Eye (tissue), 1 donor: ENCODE results near the gene CA5B.
"Not testable (repeated sequence)": the region's sequence is repeated elsewhere in the genome, so short reads cannot be mapped to it uniquely, and the experiment has no call there.

ENCODE experiments used
- DNase-seq: peaks from one replicate; pipeline ENCODE4 v3.0.0-alpha.2; 2015

The CA5B gene, protein sequence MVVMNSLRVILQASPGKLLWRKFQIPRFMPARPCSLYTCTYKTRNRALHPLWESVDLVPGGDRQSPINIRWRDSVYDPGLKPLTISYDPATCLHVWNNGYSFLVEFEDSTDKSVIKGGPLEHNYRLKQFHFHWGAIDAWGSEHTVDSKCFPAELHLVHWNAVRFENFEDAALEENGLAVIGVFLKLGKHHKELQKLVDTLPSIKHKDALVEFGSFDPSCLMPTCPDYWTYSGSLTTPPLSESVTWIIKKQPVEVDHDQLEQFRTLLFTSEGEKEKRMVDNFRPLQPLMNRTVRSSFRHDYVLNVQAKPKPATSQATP

DNA sequence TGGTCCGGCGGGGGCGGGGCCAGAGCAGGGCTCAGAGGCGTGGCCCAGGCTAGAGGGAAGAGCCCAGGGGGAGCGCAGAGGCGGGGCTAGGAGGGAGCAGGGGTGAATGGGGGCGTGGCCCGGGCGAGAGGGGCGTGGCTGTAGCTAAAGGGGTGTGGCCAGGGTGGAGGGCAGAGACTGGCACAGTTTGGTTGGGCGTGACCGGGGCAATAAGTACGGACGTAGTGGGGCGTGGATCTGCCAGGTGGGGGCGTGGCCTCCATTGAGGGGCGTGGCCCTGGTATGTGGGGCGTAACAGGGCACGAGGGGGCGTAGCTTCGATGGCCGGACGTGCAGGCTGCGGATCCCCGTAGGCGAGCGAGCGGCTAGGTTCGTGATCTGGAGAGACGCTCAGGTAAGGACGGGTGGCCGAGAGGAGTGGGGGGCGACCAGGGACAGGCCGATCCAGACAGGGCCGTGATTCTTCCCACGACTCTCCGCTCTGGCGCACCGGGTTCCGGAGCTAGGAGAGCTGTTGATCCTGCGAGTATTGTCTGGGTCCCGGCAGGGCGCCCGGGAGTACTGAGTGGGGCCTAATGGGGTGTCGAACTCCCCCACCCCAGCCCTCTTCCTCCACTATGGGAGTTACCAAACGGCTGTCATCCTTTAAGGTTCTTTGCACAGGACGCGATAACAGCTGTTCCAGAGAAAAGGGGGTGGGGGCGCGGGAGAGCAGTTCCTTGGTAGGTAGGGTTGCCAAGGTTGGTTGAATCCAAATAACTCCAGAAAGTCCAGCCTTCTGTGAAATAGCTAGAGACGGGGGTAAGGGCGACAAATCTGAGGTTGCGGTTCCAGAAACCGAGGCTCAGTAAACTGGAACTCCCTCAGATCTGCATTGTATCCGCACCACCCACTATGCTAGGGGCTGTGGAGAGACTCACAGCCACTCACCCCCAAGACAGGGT, at the start of gene CA5B:
Gene CA5B (plus strand): TSS at position 312 of the 944 bp plus-strand sequence. CDS start 11,754 bp downstream, outside the sequence.
- peak; percentile 92 for DNase-seq

DNA sequence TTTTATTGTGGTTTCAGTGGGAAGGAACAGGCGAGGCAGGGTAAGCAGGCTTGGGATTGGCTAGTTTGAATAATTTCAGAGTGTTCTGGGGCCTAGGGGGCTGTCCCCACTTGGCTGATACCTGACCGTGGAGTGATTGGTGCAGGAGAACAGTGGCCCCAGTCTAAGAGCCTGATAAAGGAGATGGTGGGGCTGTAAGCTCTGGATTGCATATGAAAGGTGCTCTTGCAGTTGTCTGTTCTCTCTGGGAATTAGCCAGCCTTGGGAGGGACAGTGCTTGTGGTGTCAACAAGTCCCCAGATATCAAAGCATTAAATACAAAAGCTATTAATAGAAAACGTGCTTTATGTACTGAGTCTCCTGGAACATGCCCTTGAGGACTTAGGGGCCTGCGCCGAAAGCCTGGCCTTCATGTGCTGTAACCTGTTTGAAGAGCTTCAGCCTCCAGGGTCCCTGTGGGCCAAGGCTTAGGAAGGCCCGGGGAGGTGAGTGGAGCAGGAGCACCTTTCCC, 43.1 kb upstream of the CA5B start:
- no peak for DNase-seq

DNA sequence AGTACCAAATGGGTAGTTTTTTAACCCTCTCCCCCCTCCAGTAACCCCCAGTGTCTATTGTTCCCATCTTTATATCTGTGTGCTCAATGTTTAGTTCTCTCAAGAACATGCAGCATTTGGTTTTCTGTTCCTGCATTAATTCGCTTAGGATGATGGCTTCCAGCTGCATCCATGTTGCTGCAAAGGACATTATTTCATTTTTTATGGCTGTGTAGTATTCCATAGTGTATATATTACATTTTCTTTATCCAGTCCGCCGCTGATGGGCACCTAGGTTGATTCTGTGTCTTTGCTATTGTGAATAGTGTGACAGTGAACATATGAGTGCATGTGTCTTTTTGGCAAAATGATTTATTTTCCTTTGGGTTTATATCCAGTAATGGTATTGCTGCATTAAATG, 41.6 kb upstream of the CA5B start:
- DNase-seq, result no peak

DNA sequence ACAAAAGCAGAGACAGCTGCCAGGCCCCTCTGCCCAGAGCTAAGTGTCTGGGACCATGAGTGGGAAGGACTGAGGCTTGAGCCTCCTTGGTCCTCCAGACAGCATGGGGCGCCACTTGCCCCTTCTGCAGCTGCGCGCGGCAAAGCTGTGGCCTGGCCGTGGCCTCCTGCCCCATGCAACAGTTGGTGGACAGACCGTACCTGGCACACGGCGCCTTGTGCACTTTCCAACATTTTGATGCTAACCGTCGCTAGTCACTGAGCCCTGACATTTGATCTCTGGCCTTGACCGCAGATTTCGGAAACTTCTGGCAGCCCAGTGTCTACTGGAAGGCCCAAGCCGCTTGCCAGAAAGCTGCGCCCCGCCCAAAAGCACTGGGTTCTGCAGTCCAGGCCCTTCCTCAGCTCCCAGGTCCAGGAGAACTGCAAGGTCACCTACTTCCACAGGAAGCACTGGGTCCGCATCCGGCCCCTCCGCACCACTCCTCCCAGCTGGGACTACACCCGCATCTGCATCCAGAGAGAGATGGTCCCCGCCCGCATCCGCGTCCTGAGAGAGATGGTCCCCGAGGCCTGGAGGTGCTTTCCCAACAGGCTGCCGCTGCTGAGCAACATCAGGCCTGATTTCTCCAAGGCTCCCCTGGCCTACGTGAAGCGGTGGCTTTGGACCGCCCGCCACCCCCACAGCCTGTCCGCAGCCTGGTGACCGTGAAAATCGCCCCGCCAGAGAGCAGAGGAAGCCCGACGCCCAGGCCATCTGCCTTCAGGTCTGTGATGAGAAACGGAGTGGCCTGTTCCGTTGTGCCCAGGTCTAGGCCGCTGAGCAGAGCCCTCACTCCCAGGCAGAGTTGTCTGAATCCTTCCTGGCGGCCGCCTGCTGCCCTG, 35.3 kb upstream of the CA5B start:
- DNase-seq, result no peak

DNA sequence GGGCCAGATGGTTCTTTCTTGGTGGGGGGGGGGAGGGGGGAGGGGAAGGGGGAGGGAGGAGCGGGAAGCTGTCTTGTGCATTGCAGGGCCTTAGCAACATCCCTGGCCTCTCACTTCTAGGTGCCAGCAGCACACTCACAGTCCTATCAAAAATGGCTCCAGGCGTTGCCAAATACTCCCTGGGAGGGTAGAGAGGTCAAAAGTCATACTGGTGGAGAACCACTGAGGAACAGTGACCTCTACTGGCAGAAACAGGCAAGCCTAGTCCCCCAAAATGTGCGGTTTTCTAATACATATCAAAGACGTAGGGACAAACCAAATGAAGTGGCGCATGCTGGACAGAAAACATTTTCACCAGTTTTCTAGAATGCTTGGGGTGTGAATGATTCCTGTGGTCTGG, 34.3 kb upstream of the CA5B start:
- DNase-seq, result not testable (repeated sequence)

DNA sequence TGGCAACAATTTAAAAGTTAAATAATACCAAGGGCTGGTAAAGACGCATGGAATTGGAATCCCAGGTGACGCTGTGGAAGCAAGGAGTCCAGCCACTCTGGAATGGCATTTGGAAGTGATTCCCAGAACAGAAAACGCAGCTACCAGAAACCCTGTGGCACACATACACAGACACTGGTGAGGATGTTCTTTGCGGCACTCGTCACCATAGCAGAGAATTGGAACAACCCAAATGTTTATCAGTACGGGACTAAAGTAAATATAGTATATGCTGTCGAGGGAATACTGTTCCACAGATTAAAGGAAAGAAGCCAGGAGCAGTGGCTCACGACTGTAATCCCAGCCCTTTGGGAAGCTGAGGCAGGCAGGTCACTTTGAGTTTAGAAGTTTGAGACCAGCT, 33.8 kb upstream of the CA5B start:
- not testable (repeated sequence) for DNase-seq

DNA sequence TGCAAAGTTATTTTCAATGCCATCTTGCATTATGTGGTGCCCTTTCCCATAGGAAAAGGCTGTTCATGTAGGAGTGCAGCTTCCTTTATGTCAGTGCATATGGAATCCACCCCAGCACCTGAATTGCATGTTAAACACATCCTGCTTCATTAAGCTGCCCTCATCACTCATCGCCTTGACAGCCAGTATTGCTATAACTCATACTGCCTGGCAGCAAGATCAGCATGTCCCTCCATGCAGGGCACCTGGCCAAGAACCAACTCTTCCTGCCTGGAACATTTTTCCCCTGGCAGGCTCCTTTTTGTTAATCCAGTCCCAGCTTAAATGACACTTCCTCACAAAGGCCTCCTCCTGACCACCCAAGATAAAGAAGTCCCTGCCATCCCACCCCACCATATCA, 23.5 kb upstream of the CA5B start:
- DNase-seq, result no peak

DNA sequence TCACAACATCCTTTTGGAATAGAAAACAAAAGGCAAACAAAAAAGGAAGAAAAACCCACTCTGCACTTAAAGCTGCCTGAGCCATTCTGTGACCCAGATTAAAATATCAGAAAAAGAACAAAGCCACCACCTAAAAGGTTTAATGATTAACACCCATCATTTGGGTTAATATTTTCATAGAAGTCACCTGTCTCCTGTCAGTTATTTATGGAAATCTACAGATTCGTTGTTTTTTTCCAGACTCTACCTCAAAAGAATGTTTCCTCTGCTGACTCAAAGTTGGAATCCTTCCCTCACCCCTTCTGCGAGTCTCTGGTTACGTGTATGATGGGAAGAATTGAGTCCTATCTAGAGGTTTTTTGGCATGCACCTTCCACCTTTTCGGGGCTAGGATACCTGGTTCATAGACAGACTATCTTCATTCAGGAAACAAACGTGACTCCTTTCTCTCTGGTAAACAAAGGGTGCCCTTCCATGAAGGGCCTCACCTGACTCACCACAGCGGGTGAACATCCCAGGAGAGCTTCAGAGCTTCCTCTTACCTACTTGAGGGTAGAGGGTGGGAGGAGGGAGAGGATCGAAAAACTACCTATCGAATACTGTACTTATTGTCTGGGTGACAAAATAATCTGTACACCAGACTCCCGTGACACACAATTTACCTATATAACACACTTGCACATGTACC, 19.6 kb upstream of the CA5B start:
- no peak for DNase-seq

DNA sequence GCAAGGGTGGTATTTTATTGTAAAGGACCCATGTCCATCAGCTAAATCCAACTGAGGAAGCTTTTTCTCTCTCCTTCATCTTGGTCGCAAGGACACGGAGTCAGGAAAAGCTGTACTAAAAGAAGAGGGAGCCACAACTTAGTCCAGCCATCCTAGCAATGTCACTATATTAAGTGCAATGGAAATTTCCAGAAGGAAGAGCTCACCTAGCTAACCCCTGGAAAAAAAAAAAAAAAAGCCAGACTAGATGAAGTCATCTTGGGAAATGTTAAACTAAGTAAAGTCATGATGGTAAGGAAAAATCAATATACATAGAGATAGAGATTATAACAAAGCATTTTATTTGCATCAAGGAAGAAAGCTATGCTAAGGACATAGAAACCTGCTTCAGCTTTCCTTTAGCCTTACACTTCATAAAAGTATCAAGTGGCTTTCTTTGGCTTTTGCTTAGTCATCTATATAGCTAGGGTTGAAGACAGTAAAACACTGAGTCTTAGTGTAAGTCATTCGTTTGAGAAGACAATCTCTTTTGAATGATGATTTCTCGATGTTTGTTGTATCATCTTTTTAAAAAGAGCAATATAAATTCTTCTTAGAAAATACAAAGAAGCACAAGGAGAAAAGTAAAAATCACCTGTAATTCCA, 18.6 kb upstream of the CA5B start:
- DNase-seq, result no peak

DNA sequence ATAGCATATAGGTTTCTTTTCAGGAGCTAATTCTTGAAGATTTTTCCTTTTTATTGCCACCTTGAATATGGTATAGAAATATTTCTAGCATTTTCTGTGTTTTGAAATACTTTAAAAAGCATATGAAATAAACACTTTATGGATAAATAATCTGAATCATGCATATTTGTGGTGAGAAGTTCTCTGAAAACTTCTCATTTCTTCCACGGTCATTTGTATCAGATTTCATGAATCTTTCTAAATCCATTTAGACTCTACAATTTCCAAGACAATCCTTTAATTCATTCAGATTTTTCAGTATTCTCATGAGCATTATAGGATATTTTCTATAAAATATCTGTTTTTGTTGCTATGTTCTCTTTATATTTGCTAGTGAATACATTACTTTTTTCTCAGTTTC, 16.2 kb upstream of the CA5B start:
- DNase-seq, result no peak

DNA sequence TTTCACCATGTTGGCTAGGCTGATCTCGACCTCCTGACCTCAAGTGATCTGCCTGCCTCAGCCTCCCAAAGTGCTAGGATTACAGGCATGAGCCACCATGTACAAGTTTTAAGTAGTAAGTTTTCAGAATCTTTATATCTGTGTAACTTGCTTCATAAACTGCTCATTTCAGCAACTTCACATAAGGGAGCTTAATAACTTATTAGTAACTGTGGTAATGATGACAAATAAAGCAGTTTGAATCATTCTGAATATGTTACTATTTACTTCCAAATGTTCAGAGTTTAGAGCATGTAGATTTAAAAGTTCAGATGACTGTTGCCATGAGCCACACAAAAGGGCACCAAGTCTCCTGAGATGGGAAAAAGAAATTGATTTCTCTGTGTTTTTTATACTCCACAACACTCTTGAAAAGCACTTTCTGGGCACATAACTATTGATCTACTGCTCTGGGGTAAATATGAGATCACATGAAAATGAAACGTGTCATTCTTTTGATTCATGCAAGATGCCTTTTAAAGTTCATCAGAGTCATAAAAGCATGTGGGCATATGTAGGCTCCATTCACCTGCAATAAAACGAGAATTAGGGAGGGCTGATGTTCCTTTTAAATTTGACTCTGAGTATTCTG, 14.1 kb upstream of the CA5B start:
- DNase-seq, result no peak

DNA sequence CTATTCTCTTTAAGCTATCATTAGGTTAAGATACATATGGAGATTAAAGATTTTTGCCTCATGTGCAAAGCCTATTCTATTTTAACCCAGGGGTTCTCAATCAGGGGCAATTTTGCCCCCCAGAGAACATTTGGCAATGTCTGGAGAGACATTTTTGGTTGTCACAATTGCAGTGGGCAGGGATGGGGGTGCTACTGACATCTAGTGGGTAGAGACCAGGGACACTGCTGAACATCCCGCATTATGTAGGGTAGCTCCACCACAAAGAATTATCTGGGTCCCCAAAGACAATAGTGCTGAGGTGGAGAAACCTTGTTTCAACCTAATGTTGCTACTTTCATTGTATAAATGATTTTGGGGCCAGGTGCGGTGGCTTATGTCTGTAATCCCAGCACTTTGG, 13.2 kb upstream of the CA5B start:
- DNase-seq, result no peak

DNA sequence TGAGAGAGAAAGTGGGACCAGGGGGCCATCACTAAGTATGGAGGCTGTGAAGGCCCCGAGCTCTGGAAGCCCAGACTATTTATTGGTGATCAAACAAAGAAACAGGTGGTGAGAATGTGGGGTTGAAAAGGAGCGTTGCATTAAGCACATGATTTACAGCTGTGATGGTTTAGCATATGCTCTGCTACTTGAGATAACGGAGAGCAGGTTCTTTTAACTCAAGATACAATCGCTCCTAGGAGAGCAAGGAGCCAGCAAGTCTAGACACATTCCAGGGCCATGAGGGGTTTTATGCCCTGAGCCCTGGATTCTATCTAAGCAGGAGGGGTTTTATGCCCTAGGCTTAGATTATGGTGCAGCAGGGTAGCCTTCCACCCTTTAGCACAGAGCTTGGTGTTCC, 6.7 kb upstream of the CA5B start:
- not testable (repeated sequence) for DNase-seq

DNA sequence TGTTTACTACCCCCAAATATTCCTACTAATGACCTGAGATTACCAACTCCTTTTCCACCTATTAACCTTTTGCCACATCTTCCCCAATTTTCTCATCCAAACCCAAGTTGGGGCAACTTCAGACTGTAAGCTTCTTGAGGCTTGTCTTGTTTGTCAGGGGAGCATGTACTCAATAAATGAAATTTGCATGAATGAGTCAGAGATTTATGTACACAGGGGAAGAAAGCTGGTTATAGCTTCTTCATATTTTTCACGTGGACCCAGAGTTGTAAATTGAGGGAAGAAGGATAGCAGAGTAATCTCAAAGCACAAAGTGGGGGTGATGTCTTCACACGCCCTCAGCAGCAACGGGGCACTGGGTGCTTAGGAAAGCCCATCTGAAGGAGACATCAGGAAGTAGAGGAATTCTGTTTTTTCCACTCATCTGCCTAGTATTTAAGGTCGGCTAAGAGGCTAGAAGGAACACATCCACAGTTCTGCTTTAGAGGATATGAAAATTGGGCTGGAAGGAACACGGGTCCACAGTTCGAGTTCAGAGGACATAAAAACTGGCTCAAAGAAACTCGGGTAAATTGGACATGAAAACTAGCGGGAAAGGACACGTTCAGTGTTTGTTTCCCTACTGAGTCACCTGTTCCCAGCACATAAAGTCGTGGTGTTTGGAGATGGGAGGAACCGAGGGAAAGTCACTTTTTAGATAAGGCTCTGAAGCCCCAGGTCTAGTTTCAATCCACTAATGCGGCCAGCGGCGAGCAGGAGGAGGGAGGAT, 696 bp upstream of the CA5B start:
- peak; percentile 11 for DNase-seq

DNA sequence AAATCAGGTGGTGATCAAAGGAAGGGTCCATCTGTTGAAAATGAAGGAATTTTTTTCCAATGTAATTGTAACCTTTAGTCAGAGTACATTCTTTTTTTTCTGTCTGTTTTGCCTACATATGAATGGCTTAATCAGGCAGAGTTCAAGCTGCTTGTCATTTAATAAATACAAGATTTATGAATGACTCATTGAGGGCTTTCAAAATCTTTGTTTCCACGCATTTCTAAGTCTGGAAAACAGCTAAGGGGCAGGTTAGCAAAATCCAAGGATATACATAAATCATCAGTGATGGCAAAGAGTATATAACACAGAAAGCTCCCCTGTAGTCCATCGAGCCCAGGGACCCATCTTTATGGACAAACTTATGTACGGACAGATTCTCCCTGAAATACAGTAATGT, 1.8 kb downstream of the CA5B start:
- no peak for DNase-seq

DNA sequence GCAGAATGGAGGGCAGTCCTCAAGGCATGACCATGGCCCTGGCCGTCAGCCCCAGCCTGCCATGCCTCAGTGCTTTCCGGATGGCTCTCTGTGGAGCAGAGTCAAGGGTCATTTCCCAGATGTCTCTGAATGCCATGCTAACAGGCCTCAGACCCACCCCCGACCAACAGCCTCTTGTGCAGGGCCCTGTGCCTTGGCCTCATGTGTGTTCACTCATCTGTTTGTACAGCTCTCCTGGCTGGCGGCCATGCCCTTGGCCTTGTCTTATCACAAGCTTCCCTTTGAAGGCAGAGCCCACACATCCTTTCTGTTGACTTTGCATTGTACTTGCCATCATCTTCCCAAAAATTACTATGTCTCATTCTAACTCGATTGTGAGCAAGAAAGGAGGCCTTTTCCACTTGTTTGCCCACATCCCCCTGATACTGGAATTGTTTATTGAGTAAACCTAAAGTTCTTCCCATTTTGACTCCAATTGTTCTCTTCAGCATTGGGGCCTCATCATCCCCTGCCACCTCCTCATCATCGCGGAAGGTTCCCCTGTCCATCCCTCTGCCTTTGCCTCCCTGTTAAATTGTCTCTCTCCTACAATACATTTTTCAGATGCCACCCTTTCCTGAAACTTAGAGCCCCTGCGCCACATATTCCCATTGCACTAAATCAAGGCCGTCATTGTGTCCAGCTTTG, 6.3 kb downstream of the CA5B start:
- no peak for DNase-seq

DNA sequence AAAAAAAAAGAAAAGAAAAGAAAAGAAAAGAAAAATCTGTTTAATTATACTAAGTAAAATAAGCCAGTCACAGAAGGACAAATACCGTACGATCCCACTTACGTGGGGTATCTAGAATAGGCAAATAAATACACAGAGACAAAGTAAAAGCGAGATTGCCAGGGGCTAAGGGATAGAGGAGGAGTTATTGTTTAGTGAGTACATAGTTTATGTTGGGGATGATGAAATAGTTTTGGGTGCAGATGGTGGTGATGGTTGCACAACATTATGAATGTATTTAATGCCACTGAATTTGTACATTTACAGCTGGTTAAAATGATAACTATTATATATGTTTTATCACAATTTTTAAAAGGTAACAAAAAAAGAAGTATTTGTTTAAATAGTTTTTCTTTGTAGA, 7.1 kb downstream of the CA5B start:
- no peak for DNase-seq

DNA sequence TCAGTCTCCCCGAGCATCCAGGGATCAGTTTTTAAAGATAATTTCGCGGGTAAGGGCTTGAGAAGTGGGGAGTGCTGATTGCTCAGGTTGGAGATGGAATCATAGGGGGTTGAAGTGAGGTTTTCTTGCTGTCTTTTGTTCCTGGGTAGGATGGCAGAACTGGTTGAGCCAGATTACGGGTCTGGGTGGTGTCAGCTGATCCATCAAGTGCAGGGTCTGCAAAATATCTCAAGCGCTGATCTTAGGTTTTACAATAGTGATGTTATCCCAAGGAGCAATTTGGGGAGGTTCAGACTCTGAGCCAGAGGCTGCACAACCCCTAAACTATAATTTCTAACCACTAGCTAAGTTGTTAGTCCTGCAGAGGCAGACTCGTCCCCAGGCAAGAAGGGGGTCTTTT, 8.6 kb downstream of the CA5B start:
- DNase-seq, result not testable (repeated sequence)

DNA sequence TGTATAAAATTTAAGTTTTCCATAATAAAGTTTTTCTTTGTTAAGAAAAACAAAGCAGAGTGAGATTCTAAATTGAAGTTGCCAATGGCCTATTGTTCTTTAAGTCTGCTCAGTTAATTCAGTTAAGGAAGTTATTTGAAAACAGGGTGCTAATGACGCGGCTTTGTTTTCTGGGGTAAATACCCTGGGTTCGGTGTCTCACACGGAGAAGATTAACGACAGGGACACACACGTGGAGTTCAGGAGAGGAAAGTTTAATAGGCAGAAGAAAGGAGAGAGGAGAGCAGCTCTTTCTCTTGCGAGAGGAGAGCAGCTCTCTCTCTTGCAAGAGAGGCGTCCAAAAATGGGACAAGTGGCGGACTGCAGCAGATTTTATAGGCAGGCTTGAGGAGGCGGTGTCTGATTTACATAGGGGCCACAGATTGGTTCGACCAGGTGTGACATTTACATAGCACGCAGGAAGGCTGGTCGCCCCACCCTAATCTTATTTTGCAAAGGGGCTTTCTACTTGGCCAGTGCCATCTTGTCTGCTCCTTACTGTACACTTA, 9.6 kb downstream of the CA5B start:
- no peak for DNase-seq
